CD4-positive, alpha-beta T cell treated with Interleukin-2 at 100 ng/mL for 4 hours (primary cell): ENCODE results near the gene ST3GAL3.

ENCODE experiments used
- DNase-seq: peaks from one replicate; pipeline ENCODE4 v3.0.0-alpha.2; 2020; ENCODE audit warnings: low spot score

ST3GAL3 gene

GRCh38 chr1:43980255-43981134 lies 273.2 kb downstream of the ST3GAL3 start:
- DNase-seq, result no peak
